Renal cortical epithelial cell (primary cell): ENCODE results near the gene CCDC136. TPM values are rescaled to one million over a fixed set of nuclear protein-coding genes. Genes with fewer than 3 reads are reported as not detected.

Experiments used
- DNase-seq: peaks from one replicate; pipeline ENCODE4 v3.0.0-alpha.2; 2011; ENCODE audit warnings: low read depth
- total RNA-seq: library from RNA; depleted of rRNA; stranded (reverse); fragments of >200 nt; gene quantifications from 2 replicates; pipeline ENCODE4 v1.2.3, GENCODE V29; 2014

The CCDC136 gene
- total RNA-seq, 1 donor from 2014 or later, result 1.3 TPM

DNA sequence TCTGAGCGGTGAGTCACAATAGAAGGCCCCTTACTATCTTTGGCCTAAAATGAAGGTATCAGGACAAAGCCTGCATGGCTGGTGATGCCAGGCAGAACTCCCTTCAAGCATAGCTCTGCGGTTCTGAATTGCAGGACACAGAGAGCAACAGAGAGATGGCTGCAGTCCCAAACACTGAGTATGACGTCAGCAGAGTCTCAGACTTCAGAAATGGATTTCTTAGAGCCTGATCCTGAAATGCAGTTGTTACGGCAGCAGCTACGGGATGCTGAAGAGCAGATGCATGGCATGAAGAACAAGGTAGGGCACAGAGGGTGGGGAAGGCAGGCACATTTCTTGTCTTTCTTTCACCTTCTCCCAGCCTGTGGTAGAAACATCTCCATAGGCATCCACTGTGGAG is 13.5 kb downstream of the CCDC136 start:
- no peak for DNase-seq

DNA sequence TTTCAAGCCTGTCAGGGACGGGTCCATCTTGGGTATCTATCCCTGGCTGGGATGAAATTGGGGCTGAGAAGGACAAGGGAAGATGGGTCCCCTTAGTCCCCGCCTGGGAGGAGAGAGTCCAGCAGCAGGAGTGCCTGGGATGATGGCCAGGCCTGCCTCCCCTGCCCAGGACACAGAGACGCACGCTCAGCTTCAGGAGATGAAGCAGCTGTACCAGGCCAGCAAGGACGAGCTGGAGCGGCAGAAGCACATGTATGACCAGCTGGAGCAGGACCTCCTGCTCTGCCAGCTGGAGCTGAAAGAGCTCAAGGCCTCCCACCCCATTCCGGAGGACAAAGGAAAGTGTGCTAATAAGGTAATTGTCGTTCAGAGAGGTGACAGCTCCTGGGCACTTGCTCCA is 15.4 kb downstream of the CCDC136 start:
- DNase-seq, result no peak

DNA sequence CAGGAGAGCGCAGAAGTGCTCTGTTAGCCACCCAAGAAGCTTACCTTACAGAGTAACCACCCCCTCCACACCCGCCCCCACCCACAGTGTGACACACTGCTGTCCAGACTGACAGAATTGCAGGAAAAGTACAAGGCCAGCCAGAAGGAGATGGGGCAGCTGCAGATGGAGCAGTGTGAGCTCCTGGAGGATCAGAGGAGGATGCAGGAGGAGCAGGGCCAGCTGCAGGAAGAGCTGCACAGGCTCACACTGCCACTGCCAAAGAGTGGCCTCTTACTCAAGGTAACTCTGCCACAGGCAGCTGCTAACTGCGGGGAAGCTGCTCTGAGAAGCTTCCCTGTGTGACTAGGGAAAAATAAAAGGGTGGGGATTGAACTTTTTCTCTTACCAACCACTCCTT is 17.6 kb downstream of the CCDC136 start:
- no peak for DNase-seq

DNA sequence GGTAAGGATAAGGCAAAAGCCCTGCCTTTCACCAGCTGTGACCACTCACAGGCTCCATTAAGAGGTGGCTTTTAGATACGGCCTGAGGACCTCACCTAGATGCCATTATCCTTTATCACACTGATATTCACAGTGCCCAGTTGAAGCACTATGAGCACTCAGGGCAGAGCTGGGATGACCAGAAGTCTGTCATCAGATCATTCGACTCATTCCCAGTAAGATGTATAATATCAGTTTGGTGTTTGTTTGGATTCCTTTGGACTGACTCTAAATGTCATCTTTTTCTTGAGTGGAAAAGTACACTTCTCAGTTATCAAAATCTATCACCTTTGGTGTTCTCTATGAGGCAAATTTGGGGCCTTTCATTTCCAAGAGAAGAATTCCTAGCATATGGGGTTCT is 18.7 kb downstream of the CCDC136 start:
- DNase-seq, result no peak

DNA sequence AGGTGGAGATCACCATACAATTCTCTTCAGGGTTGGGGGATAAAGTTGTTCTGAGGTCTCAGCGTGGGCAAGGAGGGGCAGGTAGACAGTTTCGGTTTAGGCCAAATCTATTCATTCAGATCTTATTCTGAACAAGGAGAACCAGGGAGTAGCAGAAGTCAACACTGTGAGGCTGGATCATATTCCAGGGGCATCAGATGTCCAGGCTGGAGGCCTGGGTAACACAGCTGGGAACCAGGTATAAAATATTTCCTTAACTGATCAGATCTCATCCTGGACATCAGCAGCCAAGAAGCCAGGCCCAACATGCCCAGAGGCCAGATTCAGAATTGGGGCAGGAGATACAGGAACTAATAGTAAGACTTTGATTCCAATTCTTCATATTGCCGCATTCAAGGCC is 19.2 kb downstream of the CCDC136 start:
- DNase-seq, result no peak

DNA sequence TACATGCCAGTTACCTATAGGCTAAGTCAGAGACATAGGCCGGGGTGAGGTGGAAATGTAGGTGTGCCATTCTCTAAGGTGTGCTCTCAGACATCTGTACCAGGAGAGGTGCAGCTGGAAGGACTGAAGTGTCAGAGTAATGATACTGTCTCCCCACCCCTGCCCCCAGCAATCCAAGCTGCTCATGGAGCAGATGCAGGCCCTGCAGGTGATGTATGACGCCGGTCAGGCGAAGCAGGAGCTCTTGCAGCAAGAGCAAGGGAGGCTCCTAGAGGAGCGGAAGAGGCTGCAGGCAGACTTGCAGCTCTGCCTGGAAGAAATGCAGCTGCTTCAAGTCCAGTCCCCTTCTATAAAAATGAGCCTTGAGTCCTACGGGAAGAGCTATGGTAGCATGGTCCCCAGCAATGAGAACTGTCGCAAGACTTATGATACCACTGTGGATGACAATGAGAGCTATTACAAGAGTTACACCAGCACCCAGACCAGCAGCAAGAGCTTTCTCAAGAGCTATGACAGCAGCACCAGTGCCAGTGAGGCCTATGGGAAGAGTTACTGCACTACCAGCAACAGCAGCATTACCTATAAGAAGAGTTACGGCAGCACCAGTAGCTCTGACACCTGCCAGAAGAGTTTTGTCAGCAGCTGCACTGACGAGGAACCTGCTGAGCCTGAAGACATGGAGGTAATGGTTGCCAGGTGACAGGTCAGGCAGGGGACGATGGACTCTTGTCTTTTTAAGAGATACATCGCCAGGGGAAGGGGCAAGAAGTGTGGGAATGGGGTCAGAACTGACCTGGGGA is 20.1 kb downstream of the CCDC136 start:
- no peak for DNase-seq

DNA sequence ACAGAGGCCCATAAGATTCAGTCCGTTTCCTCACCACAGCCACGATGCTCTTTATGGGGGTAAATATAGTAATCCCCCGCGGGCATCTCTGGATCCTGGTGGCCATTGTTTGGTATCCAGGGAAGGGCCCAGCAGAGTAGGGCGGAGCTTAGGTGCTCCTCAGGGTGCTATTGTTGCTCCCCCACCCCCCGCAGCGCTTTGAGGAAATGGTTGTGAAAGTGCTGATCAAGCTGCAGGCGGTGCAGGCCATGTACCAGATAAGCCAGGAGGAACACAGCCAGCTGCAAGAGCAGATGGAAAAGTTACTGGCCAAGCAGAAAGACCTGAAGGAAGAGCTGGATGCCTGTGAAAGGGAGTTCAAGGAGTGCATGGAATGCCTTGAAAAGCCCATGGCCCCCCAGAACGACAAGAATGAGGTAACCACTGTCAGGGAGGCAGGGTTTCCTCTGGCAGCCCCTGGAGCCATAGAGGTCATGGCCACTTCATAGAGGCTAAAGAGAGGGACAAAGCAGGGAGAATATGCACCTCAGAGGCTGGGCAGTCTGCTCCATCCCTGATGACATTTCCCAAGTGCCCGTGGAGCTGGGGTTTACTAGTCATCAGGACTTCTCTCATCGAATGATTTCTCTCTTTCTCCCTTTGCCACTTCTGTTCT is 20.9 kb downstream of the CCDC136 start:
- DNase-seq, result no peak

DNA sequence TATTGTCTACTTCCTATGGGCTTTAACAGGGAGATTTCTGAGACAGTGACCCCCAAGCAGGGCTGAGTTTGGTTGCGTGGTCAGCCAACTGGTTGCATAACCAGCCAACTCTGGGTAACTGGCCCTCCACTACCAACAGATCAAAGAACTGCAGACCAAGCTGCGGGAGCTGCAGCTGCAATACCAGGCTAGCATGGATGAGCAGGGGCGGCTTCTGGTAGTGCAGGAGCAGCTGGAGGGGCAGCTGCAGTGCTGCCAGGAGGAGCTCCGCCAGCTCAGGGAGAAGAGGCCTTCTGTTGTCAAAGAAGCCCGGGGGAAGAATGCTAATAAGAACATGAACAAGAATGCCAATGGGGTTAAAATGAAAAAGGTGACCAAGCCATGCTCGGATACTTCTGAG is 22.7 kb downstream of the CCDC136 start:
- no peak for DNase-seq

DNA sequence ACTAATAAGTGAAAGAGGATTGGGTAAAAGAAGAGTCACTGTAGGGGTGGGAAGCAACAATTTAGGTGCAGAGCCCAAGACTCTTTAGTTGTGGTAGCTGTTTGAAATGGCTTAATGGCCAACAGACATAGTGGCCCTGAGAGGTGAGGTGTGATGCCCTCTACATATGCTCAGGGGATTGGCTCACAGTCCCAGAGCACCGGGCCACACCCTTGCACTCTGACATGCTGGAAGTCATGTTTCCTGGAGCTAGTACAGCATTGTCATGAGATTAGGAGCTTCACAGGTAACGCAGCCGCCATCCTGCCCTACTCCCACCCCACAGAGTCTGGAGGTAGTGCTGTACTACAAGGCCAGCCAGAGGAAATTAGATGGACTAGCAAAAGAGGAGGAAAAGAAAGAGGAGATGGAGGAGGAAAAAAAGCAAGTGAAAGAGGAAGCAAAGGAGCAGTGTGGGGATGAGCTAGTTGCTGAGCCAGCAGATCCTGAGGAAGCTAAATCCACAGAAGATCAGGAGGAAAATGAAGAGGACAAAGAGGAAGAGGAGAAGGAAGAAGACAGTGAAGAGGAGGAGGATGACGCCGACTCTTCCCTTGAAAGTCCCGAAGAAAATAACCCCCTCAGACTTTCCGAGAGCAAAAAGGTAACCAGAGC is 23.6 kb downstream of the CCDC136 start:
- DNase-seq, result no peak

DNA sequence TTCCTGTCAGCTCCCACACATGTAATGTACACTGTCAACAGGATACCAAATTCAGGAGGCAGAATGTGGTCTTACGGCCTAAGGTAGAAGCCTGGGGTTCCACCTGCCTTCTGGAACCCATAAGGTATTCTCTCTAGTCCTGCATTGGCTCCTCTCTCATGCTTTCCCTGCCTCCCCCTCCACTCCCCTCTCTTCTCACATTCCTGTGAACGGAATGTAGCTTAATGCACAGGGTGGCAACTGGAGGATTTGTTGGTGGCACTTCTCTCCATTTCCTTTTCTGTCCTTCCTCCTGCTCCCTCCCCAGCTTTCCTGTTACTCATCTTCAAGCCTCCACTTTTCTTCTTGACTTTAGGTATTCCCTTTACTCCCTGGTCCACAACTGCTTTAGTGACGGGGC is 26.9 kb downstream of the CCDC136 start:
- DNase-seq, result no peak

DNA sequence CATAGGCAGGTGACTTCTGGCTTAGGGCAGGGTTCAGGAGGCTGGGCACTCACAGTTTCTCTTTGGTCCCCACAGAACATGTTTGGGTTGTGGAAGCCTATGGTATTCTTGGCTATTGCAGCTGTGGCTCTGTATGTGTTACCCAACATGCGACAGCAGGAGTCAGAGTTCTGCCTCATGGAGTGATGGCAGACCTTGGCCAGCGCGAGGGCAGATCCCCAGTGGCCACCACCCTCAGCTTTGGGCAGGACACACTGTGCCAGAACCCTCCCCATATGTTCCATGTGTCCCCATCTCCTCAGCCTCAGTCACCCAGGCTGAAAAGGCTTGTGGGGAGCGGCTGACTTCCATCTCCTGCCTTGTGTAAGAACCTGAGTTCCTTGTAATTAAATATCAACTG is 30.0 kb downstream of the CCDC136 start:
- no peak for DNase-seq

DNA sequence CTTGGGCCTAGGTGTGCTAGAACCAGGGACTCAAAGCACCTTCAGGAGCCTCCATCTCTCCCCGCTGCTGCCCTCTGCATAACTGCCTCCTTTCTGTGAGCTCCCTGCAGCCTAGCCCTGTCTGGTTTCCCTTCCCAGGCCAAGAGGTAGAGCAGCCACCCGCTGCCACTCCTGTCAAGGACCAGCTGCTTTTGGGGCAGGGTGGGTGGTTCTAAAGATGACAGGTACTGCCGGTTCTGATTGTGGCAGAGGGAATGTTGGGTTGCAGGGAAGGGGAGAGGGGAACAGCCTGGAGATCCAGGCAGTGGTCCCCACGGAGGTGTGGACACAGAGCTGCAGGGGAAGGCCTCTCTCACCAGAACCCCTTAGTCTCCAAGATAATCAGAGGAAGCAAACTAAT is 34.7 kb downstream of the CCDC136 start:
- DNase-seq, result no peak

DNA sequence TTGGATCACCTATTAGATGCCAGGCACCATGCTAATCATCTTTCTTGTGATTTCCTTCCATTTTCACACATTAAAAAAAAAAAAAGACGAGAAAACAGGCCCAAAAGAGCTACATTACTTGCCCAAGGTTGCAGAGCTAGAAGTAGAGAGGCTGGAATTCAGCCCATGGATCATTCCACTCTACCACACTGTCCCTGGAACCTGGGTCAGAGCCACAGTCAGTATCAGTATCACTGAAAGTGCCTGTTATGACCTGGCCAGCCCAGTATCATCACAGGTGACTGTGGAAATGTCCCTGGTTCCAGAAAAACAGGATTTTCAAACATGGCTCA is 35.1 kb downstream of the CCDC136 start:
- no peak for DNase-seq

DNA sequence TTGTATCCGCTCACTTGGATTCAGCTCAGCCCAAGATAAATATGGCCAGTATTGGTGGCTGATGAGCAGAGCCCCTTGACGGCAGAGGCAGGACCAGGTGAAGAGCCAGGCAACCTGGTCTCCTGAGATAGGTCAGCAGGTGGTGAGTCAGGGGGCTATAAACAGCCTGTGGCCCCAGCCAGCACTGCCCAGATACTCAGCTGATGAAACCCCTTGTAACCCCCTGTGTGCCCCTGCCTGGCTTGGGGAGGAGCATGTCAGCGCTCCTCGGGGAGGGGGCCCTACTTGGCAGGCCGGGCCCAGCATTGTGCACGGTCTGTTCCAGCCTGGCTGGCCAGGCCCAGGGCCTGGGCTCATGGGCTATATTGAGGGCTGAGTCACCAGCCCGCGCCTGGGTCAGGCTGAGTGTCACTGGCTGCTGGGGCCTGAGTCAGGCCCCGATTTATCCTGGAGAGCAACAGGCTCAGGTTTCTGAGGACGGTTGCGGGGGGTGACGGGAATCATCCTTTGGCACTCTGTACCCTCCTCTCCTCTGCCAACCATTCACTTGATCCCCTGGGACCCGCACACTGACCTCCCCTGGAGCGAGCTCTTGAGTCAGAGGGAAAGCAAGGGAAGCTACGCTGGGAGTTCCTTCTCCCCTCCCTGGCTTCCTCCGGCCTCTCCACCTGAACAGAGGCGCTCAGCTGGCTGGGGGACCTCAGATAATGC is 35.6 kb downstream of the CCDC136 start:
- peak; percentile 18 for DNase-seq

DNA sequence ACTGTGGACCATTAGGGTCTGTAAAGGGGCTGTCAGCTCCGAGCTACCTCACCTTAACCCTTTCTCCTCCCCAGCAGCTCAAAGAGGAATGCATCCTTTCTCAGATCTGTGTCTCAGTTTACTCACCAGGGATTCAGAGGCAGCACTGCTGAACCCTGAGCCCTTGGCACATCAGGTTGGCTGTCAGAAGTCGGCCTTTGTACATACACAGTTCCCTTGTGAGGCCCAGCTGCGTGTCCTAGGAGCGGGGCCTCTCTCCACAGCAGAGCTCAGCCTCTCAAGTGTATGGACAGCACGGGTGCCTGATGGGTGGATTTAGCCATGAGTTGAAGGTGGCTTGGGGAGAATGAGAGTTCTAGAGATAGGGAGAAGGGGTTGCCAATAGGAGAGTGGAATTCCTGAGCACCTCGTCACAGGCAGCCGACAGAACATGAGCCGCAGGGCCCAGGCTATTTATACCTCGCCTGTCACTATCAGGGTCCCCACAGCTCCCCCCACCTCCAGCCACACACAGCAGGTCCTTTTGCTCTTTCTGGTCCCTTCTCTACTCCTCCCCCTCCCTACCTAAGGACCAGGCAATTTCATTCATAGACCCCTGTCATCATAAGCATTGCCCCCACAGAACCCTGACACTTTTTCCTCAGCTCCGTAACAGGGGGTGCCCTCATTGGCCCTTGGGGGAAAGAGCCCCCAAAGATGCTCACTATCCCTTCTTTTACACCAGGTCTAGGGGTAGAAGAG is 36.4 kb downstream of the CCDC136 start:
- no peak for DNase-seq

DNA sequence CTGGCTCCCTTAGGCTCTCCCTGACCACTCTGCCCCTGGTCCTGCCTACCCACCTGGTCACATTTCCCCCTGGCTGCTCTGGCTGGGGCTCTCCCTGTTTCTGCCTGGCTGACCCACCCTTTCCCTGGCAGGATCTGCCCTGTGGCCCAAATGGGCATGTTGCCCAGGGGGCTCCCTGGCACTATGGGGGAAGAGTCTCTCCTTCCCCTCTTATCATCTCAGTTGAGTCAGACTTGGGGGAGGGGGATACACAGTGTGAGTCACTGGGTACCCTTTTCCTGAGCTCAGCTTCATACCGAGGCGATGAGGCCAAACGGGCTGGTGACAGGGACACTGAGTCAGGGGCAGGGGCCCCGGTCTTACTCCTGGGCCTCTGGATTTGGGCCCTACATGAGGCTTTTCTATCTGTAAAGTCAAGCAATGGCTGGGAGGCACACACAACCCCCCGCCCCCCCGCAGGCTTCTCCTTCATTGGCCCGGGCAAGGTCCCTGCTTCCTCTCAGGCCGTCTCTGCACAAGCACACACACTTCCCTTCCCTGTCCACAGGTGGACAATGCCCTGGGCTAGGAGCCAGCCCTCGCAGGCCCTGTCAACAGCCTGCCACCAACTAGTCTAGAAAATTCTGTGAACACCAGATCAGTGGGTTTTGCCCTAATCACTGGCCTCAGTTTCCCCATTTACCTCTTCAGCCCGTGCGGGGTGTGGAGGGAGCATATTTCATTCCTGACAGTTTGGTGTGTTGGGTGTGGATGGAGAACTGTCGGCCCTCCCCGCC is 37.8 kb downstream of the CCDC136 start:
- DNase-seq, result peak; percentile 40

DNA sequence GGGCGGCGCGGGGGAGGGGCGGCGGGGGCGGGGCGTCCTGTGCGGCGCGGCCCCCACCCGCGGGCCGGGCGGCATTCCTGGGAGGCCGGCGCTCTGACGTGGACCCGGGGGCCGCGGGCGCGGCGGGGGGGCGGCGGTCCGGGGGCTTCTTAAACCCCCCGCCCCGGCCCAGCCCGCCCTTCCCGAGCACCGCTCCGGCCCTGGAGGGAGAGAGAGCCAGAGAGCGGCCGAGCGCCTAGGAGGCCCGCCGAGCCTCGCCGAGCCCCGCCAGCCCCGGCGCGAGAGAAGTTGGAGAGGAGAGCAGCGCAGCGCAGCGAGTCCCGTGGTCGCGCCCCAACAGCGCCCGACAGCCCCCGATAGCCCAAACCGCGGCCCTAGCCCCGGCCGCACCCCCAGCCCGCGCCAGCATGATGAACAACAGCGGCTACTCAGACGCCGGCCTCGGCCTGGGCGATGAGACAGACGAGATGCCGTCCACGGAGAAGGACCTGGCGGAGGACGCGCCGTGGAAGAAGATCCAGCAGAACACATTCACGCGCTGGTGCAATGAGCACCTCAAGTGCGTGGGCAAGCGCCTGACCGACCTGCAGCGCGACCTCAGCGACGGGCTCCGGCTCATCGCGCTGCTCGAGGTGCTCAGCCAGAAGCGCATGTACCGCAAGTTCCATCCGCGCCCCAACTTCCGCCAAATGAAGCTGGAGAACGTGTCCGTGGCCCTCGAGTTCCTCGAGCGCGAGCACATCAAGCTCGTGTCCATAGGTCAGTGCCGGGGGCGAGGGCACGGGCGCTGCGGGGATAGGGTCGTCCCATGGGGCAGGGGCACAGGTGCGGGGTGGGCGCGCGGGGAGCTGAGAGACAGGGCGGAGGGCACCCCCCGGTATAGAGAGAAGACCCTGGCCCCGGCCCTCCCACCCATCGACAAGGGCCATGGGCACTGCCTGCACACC is 38.7 kb downstream of the CCDC136 start, which contains the start of gene FLNC:
Gene FLNC (plus strand): TSS at position 176 of the 947 bp plus-strand sequence. CDS start 232 bp downstream, at position 408.
- DNase-seq, result no peak

DNA sequence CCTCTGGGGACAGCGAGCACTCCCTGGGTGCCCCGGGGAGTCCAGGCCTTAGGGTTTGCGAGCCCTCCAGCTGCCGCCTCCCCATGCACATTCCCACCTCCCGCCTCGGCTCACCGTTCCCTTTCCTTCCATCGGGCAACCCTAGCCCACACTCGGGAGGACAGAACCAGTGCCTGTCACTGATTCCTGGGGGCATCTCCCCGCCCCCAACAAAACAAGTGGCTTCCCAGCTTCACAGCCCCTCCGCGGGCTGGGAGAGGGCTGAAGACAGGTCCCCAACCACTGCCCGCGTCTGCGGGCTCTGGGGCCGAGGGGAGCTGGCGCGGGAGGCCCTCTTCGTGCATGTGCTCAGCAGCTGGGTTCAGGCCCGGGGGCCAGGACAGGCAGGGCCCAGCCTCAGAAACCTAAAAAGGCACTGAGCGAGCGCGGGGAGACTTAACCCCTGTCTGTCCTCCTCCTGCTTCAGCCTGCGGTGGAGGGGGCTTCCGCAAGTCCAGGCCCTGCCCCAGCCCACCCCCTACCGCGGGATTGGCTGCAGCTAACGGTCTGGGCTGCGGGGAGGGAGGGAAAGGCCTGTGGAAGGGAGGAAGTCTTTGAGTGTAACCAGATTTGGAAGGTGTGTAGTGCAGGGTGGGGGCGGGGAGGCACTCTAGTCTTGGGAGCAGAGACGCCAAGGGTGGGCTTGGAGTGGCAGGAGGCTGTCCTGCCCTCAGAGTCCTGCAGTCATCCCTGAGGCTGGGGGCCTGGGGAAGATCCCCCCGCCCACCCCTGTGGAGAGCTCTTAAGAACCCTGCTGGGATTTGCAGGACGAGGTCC is 39.6 kb downstream of the CCDC136 start:
- no peak for DNase-seq
